Activated naive CD8-positive, alpha-beta T cell treated with anti-CD3 and anti-CD28 coated beads for 36 hours (primary cell): Measurements from ENCODE around the gene HPCA. TPM values are rescaled to one million over a fixed set of nuclear protein-coding genes. Genes with fewer than 3 reads are reported as not detected.

ENCODE experiments used
- DNase-seq: peaks from one replicate; pipeline ENCODE4 v3.0.0; 2021
- H3K27ac Mint-ChIP-seq: one replicate; pipeline ENCODE4 v1.8.0; 2022; ENCODE audit warnings: mild to moderate bottlenecking, moderate library complexity, mixed read lengths
- H3K27me3 Mint-ChIP-seq: one replicate; pipeline ENCODE4 v1.8.0; 2022; ENCODE audit warnings: mild to moderate bottlenecking, mixed read lengths
- H3K36me3 Mint-ChIP-seq: one replicate; pipeline ENCODE4 v1.8.0; 2021; ENCODE audit warnings: mild to moderate bottlenecking, mixed read lengths
- H3K4me1 Mint-ChIP-seq: one replicate; pipeline ENCODE4 v1.8.0; 2021; ENCODE audit warnings: mixed read lengths
- H3K4me3 Mint-ChIP-seq: one replicate; pipeline ENCODE4 v1.8.0; 2022; ENCODE audit warnings: mild to moderate bottlenecking, moderate library complexity, mixed read lengths
- H3K9me3 Mint-ChIP-seq: one replicate; pipeline ENCODE4 v1.8.0; 2022; ENCODE audit warnings: mixed read lengths
- total RNA-seq, 2 experiments: library from RNA; stranded (reverse); gene quantifications; one replicate each; pipeline ENCODE4 v1.2.3, GENCODE V29; 2021

HPCA gene
- under 1 TPM in 1 of 2 experiments, not detected in 1; 0.29 TPM for total RNA-seq

GRCh38 chr1:32886004-32886827 lies at the start of gene HPCA:
Gene HPCA (plus strand): TSS chr1:32886491. CDS start chr1:32888899, 2,408 bp downstream.
- H3K27me3 Mint-ChIP-seq = peaks cover 70% of the 10 kb centered on the region
- DNase-seq = peak; percentile 67
- H3K9me3 Mint-ChIP-seq = no peaks in the 10 kb centered on the region
- no peaks in the 10 kb centered on the region for H3K4me1 Mint-ChIP-seq
- no peak within 1 kb of the TSS for H3K27ac Mint-ChIP-seq
- H3K4me3 Mint-ChIP-seq = no peak within 1 kb of the TSS
- no peaks in the 10 kb centered on the region for H3K36me3 Mint-ChIP-seq

GRCh38 chr1:32848354-32849063 lies 37.8 kb upstream of the HPCA start:
- no peaks in the 10 kb centered on the region for H3K27me3 Mint-ChIP-seq
- no peaks in the 10 kb centered on the region for H3K9me3 Mint-ChIP-seq
- H3K4me1 Mint-ChIP-seq = peaks cover 2% of the 10 kb centered on the region
- DNase-seq = no peak
- no peak overlapping the region for H3K27ac Mint-ChIP-seq
- H3K36me3 Mint-ChIP-seq = peaks cover 16% of the 10 kb centered on the region
- H3K4me3 Mint-ChIP-seq = no peak overlapping the region

- Mint-ChIP-seq H3K9me3 (no peaks in the 10 kb centered on the region), H3K27ac (no peak overlapping the region), H3K27me3 (no peaks in the 10 kb centered on the region)
Measured at GRCh38 chr1:32855861-32856617, 30.3 kb upstream of the HPCA start.

DNA sequence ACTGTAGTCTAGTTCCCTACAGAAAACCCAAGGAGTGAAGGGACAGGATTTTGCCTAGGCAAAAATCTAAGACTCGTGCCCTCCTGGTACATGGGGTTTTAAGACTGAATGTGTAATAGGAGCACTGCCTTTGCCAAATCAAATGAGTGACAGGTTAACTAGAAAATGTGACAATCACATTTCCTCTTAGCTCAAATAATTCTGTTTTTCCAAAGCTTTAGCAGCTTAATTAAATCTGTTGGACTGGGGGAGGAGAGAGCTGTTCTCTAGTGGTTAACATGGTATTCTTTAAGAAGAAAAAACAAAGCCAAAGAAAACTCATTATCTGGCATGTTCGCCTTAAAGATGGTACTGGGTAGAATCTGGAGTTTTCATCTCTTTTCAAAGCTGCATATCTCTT lies 28.2 kb upstream of the HPCA start:
- peaks cover 13% of the 10 kb centered on the region for H3K36me3 Mint-ChIP-seq
- no peak for DNase-seq
- H3K27ac Mint-ChIP-seq = no peak overlapping the region
- H3K9me3 Mint-ChIP-seq = no peaks in the 10 kb centered on the region
- no peaks in the 10 kb centered on the region for H3K27me3 Mint-ChIP-seq
- H3K4me1 Mint-ChIP-seq = no peaks in the 10 kb centered on the region
- no peak overlapping the region for H3K4me3 Mint-ChIP-seq

More at GRCh38 chr1:32855861-32856617, 30.3 kb upstream of the HPCA start:
- no peaks in the 10 kb centered on the region for H3K4me1 Mint-ChIP-seq
- DNase-seq = no peak
- H3K4me3 Mint-ChIP-seq = no peak overlapping the region
- peaks cover 13% of the 10 kb centered on the region for H3K36me3 Mint-ChIP-seq

GRCh38 chr1:32858791-32859190 lies 27.5 kb upstream of the HPCA start:
- H3K4me3 Mint-ChIP-seq = no peak overlapping the region
- no peak for DNase-seq
- no peaks in the 10 kb centered on the region for H3K9me3 Mint-ChIP-seq
- H3K36me3 Mint-ChIP-seq = peaks cover 8% of the 10 kb centered on the region
- no peaks in the 10 kb centered on the region for H3K4me1 Mint-ChIP-seq
- H3K27ac Mint-ChIP-seq = no peak overlapping the region
- H3K27me3 Mint-ChIP-seq = no peaks in the 10 kb centered on the region

- no peak for DNase-seq
- Mint-ChIP-seq H3K27me3 (no peaks in the 10 kb centered on the region), H3K27ac (no peak overlapping the region), H3K36me3 (peaks cover 3% of the 10 kb centered on the region), H3K4me3 (no peak overlapping the region), H3K9me3 (no peaks in the 10 kb centered on the region), H3K4me1 (no peaks in the 10 kb centered on the region)
Measured at GRCh38 chr1:32859915-32860314, 26.4 kb upstream of the HPCA start.

GRCh38 chr1:32860566-32860965 lies 25.7 kb upstream of the HPCA start:
- Mint-ChIP-seq H3K36me3 (peaks cover 3% of the 10 kb centered on the region), H3K27me3 (no peaks in the 10 kb centered on the region), H3K27ac (no peak overlapping the region), H3K4me1 (no peaks in the 10 kb centered on the region), H3K9me3 (no peaks in the 10 kb centered on the region), H3K4me3 (no peak overlapping the region)
- DNase-seq = no peak

GRCh38 chr1:32861904-32862695 lies 24.2 kb upstream of the HPCA start:
- no peak overlapping the region for H3K4me3 Mint-ChIP-seq
- no peaks in the 10 kb centered on the region for H3K36me3 Mint-ChIP-seq
- H3K27me3 Mint-ChIP-seq = no peaks in the 10 kb centered on the region
- no peaks in the 10 kb centered on the region for H3K4me1 Mint-ChIP-seq
- no peaks in the 10 kb centered on the region for H3K9me3 Mint-ChIP-seq
- no peak overlapping the region for H3K27ac Mint-ChIP-seq
- DNase-seq = no peak

DNA sequence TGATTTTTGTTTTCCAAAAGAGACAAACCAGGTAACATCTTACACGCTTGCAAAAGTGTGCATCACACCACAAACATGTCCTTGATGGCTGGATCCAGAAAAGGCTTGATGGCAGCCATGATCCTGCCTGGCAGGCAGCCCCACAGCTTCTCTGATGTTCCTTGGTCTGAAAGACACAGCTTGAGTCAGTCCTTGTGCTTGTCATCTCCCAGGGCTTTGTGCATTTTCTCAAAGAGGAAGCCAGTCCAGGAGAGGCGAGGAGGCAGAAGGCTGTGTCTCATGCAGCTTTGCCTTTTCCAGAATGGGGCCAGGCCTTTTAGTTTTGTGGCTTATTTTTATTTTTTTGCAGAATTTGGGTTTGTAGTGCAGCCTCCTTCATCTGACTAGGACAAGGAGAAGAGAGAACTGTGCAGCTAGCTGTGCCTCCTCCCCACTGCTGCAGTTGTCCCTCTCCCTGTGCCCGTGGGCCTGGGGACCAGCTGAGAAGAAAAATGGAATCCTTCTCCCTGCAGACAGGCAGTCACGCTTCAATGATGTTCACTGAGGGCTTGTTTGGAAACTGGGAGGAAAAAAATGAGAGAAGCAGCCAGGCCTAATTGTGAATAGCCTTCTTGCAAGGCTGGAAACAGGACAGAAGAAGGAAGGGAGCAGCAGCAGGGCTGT lies 22.9 kb upstream of the HPCA start:
- H3K4me1 Mint-ChIP-seq = no peaks in the 10 kb centered on the region
- H3K27ac Mint-ChIP-seq = no peak overlapping the region
- no peak overlapping the region for H3K4me3 Mint-ChIP-seq
- no peaks in the 10 kb centered on the region for H3K27me3 Mint-ChIP-seq
- no peaks in the 10 kb centered on the region for H3K9me3 Mint-ChIP-seq
- H3K36me3 Mint-ChIP-seq = no peaks in the 10 kb centered on the region
- DNase-seq = no peak

DNA sequence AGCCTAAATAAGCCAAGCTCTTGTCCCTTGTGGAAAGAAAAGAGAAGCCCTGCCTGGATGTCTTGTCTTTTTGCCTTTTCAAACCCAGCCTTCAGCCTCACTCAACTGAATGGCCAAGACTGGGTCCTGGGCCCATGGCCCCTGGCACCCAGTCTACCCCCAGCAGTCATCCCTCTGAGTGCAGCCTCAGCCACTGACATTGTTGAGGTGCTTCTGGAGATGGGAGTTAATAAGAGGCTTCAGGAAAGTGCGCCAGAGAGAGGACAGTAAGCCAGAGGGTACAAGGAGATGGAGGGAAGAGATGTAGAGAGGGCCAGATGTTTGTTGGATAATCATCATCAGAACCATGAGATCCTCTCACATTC lies 22.4 kb upstream of the HPCA start:
- Mint-ChIP-seq H3K36me3 (no peaks in the 10 kb centered on the region), H3K27me3 (no peaks in the 10 kb centered on the region), H3K4me1 (no peaks in the 10 kb centered on the region), H3K4me3 (no peak overlapping the region), H3K9me3 (no peaks in the 10 kb centered on the region), H3K27ac (no peak overlapping the region)
- no peak for DNase-seq

DNA sequence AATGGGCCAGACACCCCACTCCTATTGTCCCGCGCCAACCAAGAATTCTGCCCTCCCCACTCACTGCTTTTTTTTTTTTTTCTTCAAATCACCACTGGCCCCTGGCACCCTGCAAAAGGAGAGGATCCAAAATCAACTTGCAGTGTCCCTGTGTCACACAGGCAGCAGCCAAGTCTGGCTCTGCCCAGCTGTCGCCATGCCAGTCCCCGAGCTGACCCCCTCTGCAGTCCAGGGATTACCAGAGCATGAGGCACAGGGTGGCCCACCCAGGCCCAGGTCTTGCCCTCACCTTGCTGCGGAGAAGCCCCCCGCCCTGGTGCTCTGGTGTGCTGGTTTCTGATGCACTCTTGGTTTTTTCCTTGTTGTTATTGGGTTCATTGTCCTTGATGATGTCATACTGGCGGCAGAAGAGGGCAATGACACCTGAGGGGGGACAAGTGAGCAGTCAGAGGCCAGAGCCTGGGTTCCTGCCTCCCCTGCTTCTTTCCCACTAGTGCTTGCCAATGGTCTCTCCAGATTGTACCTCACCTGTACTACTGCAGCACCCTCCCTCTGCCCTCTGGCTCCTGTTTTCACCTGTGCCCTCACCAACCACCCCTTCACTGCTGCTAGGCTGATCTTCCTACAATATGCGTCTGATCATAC lies 21.8 kb upstream of the HPCA start:
- H3K36me3 Mint-ChIP-seq = no peaks in the 10 kb centered on the region

GRCh38 chr1:32865639-32866405 lies 20.5 kb upstream of the HPCA start:
- no peaks in the 10 kb centered on the region for H3K36me3 Mint-ChIP-seq
- H3K27ac Mint-ChIP-seq = no peak overlapping the region
- H3K4me3 Mint-ChIP-seq = no peak overlapping the region
- peaks cover 16% of the 10 kb centered on the region for H3K27me3 Mint-ChIP-seq
- no peaks in the 10 kb centered on the region for H3K9me3 Mint-ChIP-seq
- no peak for DNase-seq
- H3K4me1 Mint-ChIP-seq = no peaks in the 10 kb centered on the region

More for the DNA sequence above, 21.8 kb upstream of the HPCA start:
- Mint-ChIP-seq H3K27me3 (peaks cover 6% of the 10 kb centered on the region), H3K27ac (no peak overlapping the region), H3K4me1 (no peaks in the 10 kb centered on the region), H3K4me3 (no peak overlapping the region), H3K9me3 (no peaks in the 10 kb centered on the region)
- no peak for DNase-seq

GRCh38 chr1:32867151-32867550 lies 19.1 kb upstream of the HPCA start:
- peaks cover 28% of the 10 kb centered on the region for H3K27me3 Mint-ChIP-seq
- peaks cover 5% of the 10 kb centered on the region for H3K4me1 Mint-ChIP-seq
- no peak overlapping the region for H3K27ac Mint-ChIP-seq
- H3K36me3 Mint-ChIP-seq = no peaks in the 10 kb centered on the region
- H3K9me3 Mint-ChIP-seq = no peaks in the 10 kb centered on the region
- no peak overlapping the region for H3K4me3 Mint-ChIP-seq
- no peak for DNase-seq
